Fibroblast of mammary gland (primary cell): ENCODE measurements around the gene ZCCHC8.
"Not testable (repeated sequence)": the region's sequence is repeated elsewhere in the genome, so short reads cannot be mapped to it uniquely, and the experiment has no call there.

Experiments used
- DNase-seq: peaks from one replicate; pipeline ENCODE4 v3.0.0-alpha.2; 2010; ENCODE audit warnings: low read depth
- H3K4me3 ChIP-seq: 2 replicates; pipeline ENCODE4 v1.5.1; 2011; ENCODE audit warnings: low read depth, mild to moderate bottlenecking, low read length, moderate library complexity; ENCODE audit not compliant: control insufficient read depth
- CTCF ChIP-seq: conservative IDR thresholded peaks from 2 replicates; pipeline ENCODE4 v1.5.1; 2011; ENCODE audit warnings: low read depth, low read length, inconsistent platforms; ENCODE audit not compliant: control insufficient read depth, insufficient read depth

Gene ZCCHC8

DNA sequence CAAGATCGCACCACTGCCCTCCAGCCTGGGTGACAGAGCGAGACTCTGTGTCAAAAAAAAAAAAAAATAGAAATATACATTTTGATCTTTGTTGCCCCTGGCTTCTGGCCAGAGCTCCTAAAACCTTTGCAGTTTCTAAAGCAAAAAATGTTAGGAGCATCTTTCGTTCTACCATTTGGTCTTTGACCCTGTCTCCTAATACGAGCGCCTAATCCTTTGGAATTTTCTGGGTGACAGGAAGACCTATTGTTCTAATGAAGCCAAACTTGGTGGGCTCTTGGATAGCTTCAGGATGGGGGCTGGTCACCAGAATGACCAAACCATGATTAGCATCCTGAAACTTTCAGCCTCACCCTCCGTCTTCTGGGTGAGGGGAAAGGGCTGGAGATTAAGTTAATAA is 46.0 kb downstream of the ZCCHC8 start:
- no peak for TF ChIP-seq CTCF
- H3K4me3 ChIP-seq, result no peak overlapping the region
- no peak for DNase-seq

DNA sequence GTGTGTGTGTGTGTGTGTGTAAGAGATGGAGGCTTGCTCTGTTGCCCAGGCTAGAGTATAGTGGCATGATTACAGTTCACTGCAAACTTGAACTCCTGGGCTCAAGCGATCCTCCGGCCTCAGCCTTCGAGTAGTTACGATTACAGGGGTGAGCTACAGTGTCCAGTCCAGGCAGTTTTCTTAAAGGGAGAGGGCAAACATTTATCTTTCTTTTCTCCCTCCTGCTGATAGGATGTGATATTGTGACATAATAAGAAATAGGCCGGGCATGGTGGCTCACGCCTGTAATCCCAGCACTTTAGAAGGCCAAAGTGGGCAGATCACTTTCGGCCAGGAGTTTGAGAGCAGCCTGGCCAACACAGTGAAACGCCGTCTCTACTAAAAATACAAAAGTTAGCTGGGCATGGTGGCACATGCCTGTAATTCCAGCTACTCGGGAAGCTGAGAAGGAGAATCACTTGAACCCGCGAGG is 46.4 kb downstream of the ZCCHC8 start:
- no peak for TF ChIP-seq CTCF
- no peak overlapping the region for H3K4me3 ChIP-seq
- DNase-seq, result no peak

- TF ChIP-seq CTCF, result no peak
- H3K4me3 ChIP-seq, result no peak overlapping the region
- DNase-seq, result no peak
Observed at GRCh38 chr12:122452701-122453285, 47.9 kb downstream of the ZCCHC8 start.

- DNase-seq, result peak; percentile 88
- no peak overlapping the region for H3K4me3 ChIP-seq
- TF ChIP-seq CTCF, result no peak
Observed at GRCh38 chr12:122449317-122449716, 51.4 kb downstream of the ZCCHC8 start.

DNA sequence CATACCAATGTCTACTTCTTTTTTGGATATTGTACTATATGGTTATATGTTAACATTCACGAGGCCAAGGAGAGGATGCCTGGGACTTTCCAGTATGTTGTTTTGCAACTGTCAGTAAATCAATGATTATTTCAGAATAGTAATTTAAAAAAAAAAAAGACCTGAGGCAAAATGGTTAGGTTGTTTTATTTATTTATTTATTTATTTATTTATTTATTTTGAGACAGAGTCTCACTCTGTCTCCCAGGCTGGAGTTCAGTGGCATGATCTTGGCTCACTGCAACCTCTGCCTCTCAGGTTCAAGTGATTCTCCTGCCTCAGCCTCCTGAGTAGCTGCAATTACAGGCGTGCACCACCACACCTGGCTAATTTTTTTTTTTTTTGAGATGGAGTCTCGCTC is 52.9 kb downstream of the ZCCHC8 start:
- not testable (repeated sequence) for DNase-seq, H3K4me3 ChIP-seq

DNA sequence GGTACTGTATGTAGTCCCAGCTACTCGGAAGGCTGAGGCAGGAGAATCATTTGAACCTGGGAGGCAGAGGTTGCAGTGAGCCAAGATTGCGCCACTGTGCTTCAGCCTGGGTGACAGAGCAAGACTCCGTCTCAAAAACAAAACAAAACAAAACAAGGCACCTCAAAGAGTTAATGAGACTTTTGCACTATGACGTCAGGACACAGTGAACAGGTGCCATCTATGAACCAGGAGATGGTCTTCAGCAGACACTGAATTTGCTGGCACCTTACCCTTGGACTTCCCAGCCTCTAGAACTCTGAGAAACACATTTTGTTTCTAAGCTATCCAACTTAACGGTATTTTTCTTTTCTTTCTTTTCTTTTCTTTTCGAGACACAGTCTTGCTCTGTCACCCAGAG is 54.3 kb downstream of the ZCCHC8 start:
- DNase-seq, H3K4me3 ChIP-seq: not testable (repeated sequence)

DNA sequence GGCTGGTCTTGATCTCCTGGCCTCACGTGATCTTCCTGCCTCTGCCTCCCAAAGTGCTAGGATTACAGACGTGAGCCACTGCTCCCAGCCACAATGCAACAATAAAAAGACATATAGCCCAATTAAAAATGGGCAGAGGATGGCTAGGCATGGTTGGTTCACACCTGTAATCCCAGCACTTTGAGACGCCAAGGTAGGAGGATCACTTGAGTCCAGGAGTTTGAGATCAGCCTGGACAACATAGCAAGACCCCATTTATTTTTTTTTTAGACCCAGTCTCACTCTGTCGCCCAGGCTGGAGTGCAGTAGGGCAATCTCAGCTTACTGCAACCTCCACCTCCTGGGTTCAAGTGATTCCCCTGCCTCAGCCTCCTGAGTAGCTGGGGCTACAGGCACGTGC is 56.7 kb downstream of the ZCCHC8 start:
- DNase-seq, H3K4me3 ChIP-seq: not testable (repeated sequence)

GRCh38 chr12:122438822-122439221 is 61.9 kb downstream of the ZCCHC8 start:
- DNase-seq, H3K4me3 ChIP-seq: not testable (repeated sequence)

GRCh38 chr12:122437656-122438121 is 63.0 kb downstream of the ZCCHC8 start:
- DNase-seq, result peak; percentile 89
- no peak overlapping the region for H3K4me3 ChIP-seq
- no peak for TF ChIP-seq CTCF
